DND-41 (cell line): ENCODE results near the gene PBRM1.

Experiments used
- EZH2 ChIP-seq: IDR thresholded peaks from 3 replicates; pipeline ENCODE4 v1.6.1; 2012; ENCODE audit warnings: borderline replicate concordance, low read depth, mild to moderate bottlenecking, moderate library complexity, low read length, inconsistent platforms; ENCODE audit not compliant: severe bottlenecking
- TF ChIP-seq, protein P1 (sequence below): IDR thresholded peaks from 2 replicates; pipeline ENCODE4 v1.5.1; 2012; ENCODE audit warnings: borderline replicate concordance, low read length, moderate library complexity, mild to moderate bottlenecking; ENCODE audit not compliant: poor library complexity, severe bottlenecking; ENCODE audit errors: extremely low read depth

DNA sequence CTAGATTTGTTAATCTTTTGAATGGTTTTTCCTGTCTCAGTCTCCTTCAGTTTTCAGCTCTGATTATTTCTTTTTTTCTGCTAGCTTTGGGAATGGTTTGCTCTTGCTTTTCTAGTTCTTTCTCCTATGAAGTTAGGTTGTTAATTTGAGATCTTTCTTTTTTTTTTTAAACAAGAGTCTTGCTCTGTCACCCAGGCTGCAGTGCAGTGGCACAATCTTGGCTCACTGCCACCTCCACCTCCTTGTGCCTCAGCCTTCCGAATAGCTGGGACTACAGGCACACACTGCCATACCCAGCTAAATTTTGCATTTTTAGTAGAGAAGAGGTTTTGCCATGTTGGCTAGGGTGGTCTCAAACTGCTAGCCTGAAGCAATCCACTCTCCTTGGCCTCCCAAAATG, 92.6 kb downstream of the PBRM1 start:
- TF ChIP-seq EZH2 = no peak
- TF ChIP-seq, protein P1, sequence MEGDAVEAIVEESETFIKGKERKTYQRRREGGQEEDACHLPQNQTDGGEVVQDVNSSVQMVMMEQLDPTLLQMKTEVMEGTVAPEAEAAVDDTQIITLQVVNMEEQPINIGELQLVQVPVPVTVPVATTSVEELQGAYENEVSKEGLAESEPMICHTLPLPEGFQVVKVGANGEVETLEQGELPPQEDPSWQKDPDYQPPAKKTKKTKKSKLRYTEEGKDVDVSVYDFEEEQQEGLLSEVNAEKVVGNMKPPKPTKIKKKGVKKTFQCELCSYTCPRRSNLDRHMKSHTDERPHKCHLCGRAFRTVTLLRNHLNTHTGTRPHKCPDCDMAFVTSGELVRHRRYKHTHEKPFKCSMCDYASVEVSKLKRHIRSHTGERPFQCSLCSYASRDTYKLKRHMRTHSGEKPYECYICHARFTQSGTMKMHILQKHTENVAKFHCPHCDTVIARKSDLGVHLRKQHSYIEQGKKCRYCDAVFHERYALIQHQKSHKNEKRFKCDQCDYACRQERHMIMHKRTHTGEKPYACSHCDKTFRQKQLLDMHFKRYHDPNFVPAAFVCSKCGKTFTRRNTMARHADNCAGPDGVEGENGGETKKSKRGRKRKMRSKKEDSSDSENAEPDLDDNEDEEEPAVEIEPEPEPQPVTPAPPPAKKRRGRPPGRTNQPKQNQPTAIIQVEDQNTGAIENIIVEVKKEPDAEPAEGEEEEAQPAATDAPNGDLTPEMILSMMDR = no peak
